Mammary epithelial cell (primary cell): Measurements from ENCODE around the gene ATG2B.

Experiments
- EZH2 ChIP-seq: IDR thresholded peaks from 2 replicates; pipeline ENCODE4 v1.6.1; 2012; ENCODE audit warnings: low read length, inconsistent platforms, borderline replicate concordance
- TF ChIP-seq, protein P1 (sequence below), 2 donors: IDR thresholded peaks in 1 of 2; conservative IDR thresholded peaks in 1 of 2; 2 replicates each; pipeline ENCODE4 v1.5.1; 2011 to 2012; ENCODE audit warnings: inconsistent platforms in 2 of 2, low read length in 2 of 2, mild to moderate bottlenecking in 2 of 2, control low read depth in 1 of 2, low read depth in 1 of 2; ENCODE audit not compliant: insufficient read depth in 1 of 2; ENCODE audit errors: extremely low read depth in 1 of 2

DNA sequence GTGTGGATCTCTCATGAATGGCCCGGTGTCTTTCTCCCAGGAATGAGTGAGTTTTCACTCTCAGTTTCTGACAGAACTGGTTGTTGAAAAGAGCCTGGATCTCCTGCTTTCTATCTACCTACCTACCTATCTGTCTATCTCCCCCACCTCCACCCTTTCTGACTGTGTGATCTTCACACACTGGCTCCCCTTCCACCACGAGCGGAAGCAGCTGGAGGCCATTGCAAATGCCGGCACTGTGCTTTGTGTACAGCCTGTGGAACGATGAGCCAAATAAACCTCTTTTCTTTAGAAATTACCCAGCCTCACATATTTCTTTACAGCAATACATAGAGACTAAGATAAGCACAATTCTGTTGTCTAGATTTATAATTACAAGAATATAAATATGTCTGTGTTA lies 7.4 kb upstream of the ATG2B start:
- TF ChIP-seq, protein P1, sequence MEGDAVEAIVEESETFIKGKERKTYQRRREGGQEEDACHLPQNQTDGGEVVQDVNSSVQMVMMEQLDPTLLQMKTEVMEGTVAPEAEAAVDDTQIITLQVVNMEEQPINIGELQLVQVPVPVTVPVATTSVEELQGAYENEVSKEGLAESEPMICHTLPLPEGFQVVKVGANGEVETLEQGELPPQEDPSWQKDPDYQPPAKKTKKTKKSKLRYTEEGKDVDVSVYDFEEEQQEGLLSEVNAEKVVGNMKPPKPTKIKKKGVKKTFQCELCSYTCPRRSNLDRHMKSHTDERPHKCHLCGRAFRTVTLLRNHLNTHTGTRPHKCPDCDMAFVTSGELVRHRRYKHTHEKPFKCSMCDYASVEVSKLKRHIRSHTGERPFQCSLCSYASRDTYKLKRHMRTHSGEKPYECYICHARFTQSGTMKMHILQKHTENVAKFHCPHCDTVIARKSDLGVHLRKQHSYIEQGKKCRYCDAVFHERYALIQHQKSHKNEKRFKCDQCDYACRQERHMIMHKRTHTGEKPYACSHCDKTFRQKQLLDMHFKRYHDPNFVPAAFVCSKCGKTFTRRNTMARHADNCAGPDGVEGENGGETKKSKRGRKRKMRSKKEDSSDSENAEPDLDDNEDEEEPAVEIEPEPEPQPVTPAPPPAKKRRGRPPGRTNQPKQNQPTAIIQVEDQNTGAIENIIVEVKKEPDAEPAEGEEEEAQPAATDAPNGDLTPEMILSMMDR (conservative IDR thresholded peaks at IDR 0.05 in 1 of 2, IDR thresholded peaks at IDR 0.05 in 1 of 2; ENCODE audit: extremely low read depth in 1 of 2, insufficient read depth in 1 of 2, low read depth in 1 of 2, low read length in 2 of 2) = no peak
- no peak for TF ChIP-seq EZH2
